OCI-LY3 (cell line): Measurements from ENCODE around the gene PACRG.

Experiments
- CTCF ChIP-seq: fragments of 200-600, 300-600 bp; sonication (generic); IDR thresholded peaks from 2 replicates; pipeline ENCODE4 v1.5.1; 2014; ENCODE audit warnings: antibody characterized with exemption, low read length, low read depth
- EZH2phosphoT487 ChIP-seq: fragments of 200-600 bp; shearing (Covaris generic); IDR thresholded peaks from 2 replicates; pipeline ENCODE4 v1.6.1; 2018; ENCODE audit warnings: antibody characterized with exemption, mixed run types, low read depth

GRCh38 chr6:163152701-163153100, 424.9 kb downstream of the PACRG start:
- TF ChIP-seq CTCF: no peak
- no peak for TF ChIP-seq EZH2phosphoT487
